A549 (cell line): ENCODE data around the gene ABCF1. TPM values are rescaled to one million over a fixed set of nuclear protein-coding genes. Genes with fewer than 3 reads are reported as not detected.

ENCODE experiments used
- ATAC-seq, 2 experiments: fragments of 200-7000 bp in 1 of 2; fragments of >200 bp in 1 of 2; cut with Nextera tagmentation in 1 of 2; cut with Tn5 transposase in 1 of 2; 3 replicates each; pipeline versions ENCODE4 v1.8.0 to v1.9.1; 2018 to 2020; ENCODE audit warnings: mild to moderate bottlenecking in 1 of 2, moderate library complexity in 1 of 2
- CTCF ChIA-PET: fragments of 300-600 bp; sonication (Branson Sonifier 250); formaldehyde crosslinking; extraction: SDS; loops from one replicate; lab custom pipeline; 2021; ENCODE audit warnings: antibody characterized with exemption, inconsistent platforms; lab: Yijun Ruan, JAX
- POLR2A ChIA-PET: fragments of 350-600 bp; formaldehyde crosslinking; extraction: SDS; loops from one replicate; lab custom pipeline; 2021; ENCODE audit warnings: antibody characterized with exemption, inconsistent platforms; lab: Yijun Ruan, JAX
- DNase-seq, 2 experiments: peaks; one replicate each; pipeline versions ENCODE4 v3.0.0 to v3.0.0-alpha.2; 2011 to 2016; ENCODE audit warnings: low read depth in 1 of 2, low spot score in 1 of 2
- FAIRE-seq: peaks from 2 replicates; lab custom pipeline; 2011; peaks lifted over from hg19 to GRCh38; lab: Jason Lieb, UNC
- H3K27ac ChIP-seq, 2 experiments: fragments of >200 bp; sonication (Bioruptor Twin); formaldehyde crosslinking; 3 replicates each; pipeline ENCODE4 v1.5.1; 2016 to 2017
- H3K4me1 ChIP-seq: fragments of >200 bp; sonication (Bioruptor Twin); formaldehyde crosslinking; 3 replicates; pipeline ENCODE4 v1.6.1; 2016
- H3K4me2 ChIP-seq: fragments of >200 bp; sonication (Bioruptor Twin); formaldehyde crosslinking; 3 replicates; pipeline ENCODE4 v1.6.1; 2016
- H3K4me3 ChIP-seq: fragments of >200 bp; sonication (Bioruptor Twin); formaldehyde crosslinking; 3 replicates; pipeline ENCODE4 v1.5.1; 2016
- H3K9me3 ChIP-seq: fragments of >200 bp; sonication (Bioruptor Twin); formaldehyde crosslinking; 3 replicates; pipeline ENCODE4 v1.6.1; 2016
- BHLHE40 ChIP-seq: IDR thresholded peaks from 2 replicates; pipeline ENCODE4 v1.6.1; 2012; ENCODE audit warnings: low read depth, low read length, inconsistent platforms
- CBX2 ChIP-seq: fragments of 200-600 bp; sonication (generic); IDR thresholded peaks from 2 replicates; pipeline ENCODE4 v1.6.1; 2016; ENCODE audit warnings: low read depth, mild to moderate bottlenecking, borderline replicate concordance
- CBX8 ChIP-seq: fragments of 200-600 bp; sonication (generic); IDR thresholded peaks from 2 replicates; pipeline ENCODE4 v1.6.1; 2016
- CHD2 ChIP-seq: fragments of 150-350 bp; IDR thresholded peaks from 2 replicates; pipeline ENCODE4 v1.6.1; 2014; ENCODE audit warnings: low read length; ENCODE audit not compliant: partially characterized antibody
- ESRRA ChIP-seq: fragments of 150-350 bp; IDR thresholded peaks from 2 replicates; pipeline ENCODE4 v1.6.1; 2014; ENCODE audit warnings: mild to moderate bottlenecking, low read length, borderline replicate concordance
- FOSL2 ChIP-seq, 2 experiments: fragments of 450-650 bp in 1 of 2; fragments of >200 bp in 1 of 2; sonication (Bioruptor Twin) in 1 of 2; formaldehyde crosslinking; IDR thresholded peaks; 2 replicates each; pipeline versions ENCODE4 v1.5.0 to v1.6.1; 2016 to 2020; ENCODE audit warnings: mild to moderate bottlenecking in 1 of 2, moderate library complexity in 1 of 2
- FOXS1 ChIP-seq: fragments of 250-450 bp; sonication (Bioruptor Pico); IDR thresholded peaks from 2 replicates; pipeline ENCODE4 v1.5.0; 2020; ENCODE audit warnings: mild to moderate bottlenecking, moderate library complexity
- JUNB ChIP-seq: fragments of >200 bp; sonication (Bioruptor Twin); formaldehyde crosslinking; IDR thresholded peaks from 2 replicates; pipeline ENCODE4 v1.6.1; 2016
- KDM1A ChIP-seq: fragments of 200-600 bp; sonication (generic); IDR thresholded peaks from 2 replicates; pipeline ENCODE4 v1.6.1; 2016; ENCODE audit warnings: low read depth, mild to moderate bottlenecking
- KDM5A ChIP-seq: fragments of 200-600 bp; sonication (generic); IDR thresholded peaks from 2 replicates; pipeline ENCODE4 v1.6.1; 2016; ENCODE audit warnings: antibody characterized with exemption, mild to moderate bottlenecking
- MAZ ChIP-seq: fragments of 150-350 bp; IDR thresholded peaks from 2 replicates; pipeline ENCODE4 v1.6.1; 2014; ENCODE audit warnings: antibody characterized with exemption, low read depth, low read length, borderline replicate concordance
- MYC ChIP-seq: IDR thresholded peaks from 2 replicates; pipeline ENCODE4 v1.6.1; 2012; ENCODE audit warnings: mild to moderate bottlenecking, inconsistent platforms, low read length, improper control_type of control experiment, borderline replicate concordance
- PHF8 ChIP-seq: fragments of 200-600 bp; sonication (generic); IDR thresholded peaks from 2 replicates; pipeline ENCODE4 v1.6.1; 2016; ENCODE audit warnings: low read depth, mild to moderate bottlenecking, antibody characterized with exemption, moderate library complexity, borderline replicate concordance
- POLR2AphosphoS2 ChIP-seq: conservative IDR thresholded peaks from 2 replicates; pipeline ENCODE4 v1.6.1; 2012; ENCODE audit warnings: low read length, improper control_type of control experiment, inconsistent platforms
- RFX5 ChIP-seq: fragments of 450-650 bp; IDR thresholded peaks from 2 replicates; pipeline ENCODE4 v1.7.1; 2014; ENCODE audit warnings: antibody characterized with exemption, mild to moderate bottlenecking, moderate library complexity
- RNF2 ChIP-seq: fragments of 200-600 bp; sonication (generic); IDR thresholded peaks from 2 replicates; pipeline ENCODE4 v1.6.1; 2016; ENCODE audit warnings: low read depth, mild to moderate bottlenecking, antibody characterized with exemption, moderate library complexity, borderline replicate concordance
- SREBF2 ChIP-seq: fragments of 450-650 bp; IDR thresholded peaks from 2 replicates; pipeline ENCODE4 v1.6.1; 2014; ENCODE audit warnings: mild to moderate bottlenecking, moderate library complexity
- TFCP2L1 ChIP-seq: fragments of 250-450 bp; sonication (Bioruptor Pico); IDR thresholded peaks from 2 replicates; pipeline ENCODE4 v1.5.0; 2021; ENCODE audit warnings: mild to moderate bottlenecking
- TP53 ChIP-seq: fragments of 250-450 bp; sonication (Bioruptor Pico); IDR thresholded peaks from 2 replicates; pipeline ENCODE4 v1.5.0; 2021; ENCODE audit warnings: mild to moderate bottlenecking, moderate library complexity
- ZC3H11A ChIP-seq: fragments of 450-650 bp; IDR thresholded peaks from 2 replicates; pipeline ENCODE4 v1.6.1; 2014; ENCODE audit warnings: antibody characterized with exemption, mild to moderate bottlenecking
- WGBS: methylation state at CpG from one replicate; pipeline ENCODE4 v1.1.6; 2017; ENCODE audit errors: missing lambda C conversion rate; 5-methylcytosine and 5-hydroxymethylcytosine counted together
- polyA plus RNA-seq, 4 experiments: library from polyadenylated mRNA; depleted of rRNA in 3 of 4; stranded (reverse); fragments of >200 nt; fragmentation: RNase III in 1 of 4; extraction: RNeasy Plus Mini Kit Qiagen cat#74134 plus additional on column Dnase treatment in 1 of 4; gene quantifications; 2 replicates in 3 of 4; 3 replicates in 1 of 4; pipeline ENCODE4 v1.2.3, GENCODE V29; 2011 to 2017
- TF ChIP-seq, protein P1 (sequence below): fragments of 450-650 bp; IDR thresholded peaks from 2 replicates; pipeline ENCODE4 v1.6.1; 2014; ENCODE audit warnings: antibody characterized with exemption
- TF ChIP-seq, protein P2 (sequence below): fragments of 200-600 bp; sonication (generic); IDR thresholded peaks from 2 replicates; pipeline ENCODE4 v1.6.1; 2016; ENCODE audit warnings: antibody characterized with exemption, mild to moderate bottlenecking, moderate library complexity

Gene ABCF1
- polyA plus RNA-seq, 2 of the 4 experiments (the other 2 are of a cell fraction): 31.0 to 72.0 TPM

DNA sequence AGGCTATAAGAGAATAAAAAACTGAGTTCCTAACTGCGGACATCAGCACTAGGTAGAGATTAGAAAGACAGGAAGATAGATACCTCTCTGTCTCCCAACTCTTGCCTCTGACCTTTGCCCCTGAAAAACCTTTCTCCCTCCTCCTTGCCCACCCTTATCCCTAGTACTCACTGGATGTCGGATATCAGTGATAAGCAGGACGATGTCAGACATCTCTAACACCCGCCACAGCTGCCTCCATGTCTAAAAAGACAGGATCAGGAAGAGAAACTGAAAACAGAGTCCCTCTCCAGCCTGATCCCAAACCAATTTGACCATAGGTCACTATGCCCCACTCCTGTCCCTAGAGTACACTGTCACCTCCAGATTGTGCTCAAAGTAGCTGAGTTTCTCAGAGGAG is 16.8 kb upstream of the ABCF1 start:
- Histone ChIP-seq H3K9me3 (no peaks in the 10 kb centered on the region), H3K27ac (no peak overlapping the region), H3K4me1 (peaks cover 13% of the 10 kb centered on the region; the same call in 2 of the 3 replicates), H3K4me3 (no peak overlapping the region)
- 90% methylated on average over 4 of the region's 4 CpGs for WGBS
- CTCF ChIA-PET: interaction anchor here (0.8 to 9.4 kb wide), 2 partner anchors 11 to 18 kb away, joined by 3 to 103 read pairs; no protein-coding TSS in a partner anchor
- DNase-seq: no peak
- TF ChIP-seq KDM1A: no peak
- no peak for TF ChIP-seq SREBF2
- TF ChIP-seq TP53: no peak
- TF ChIP-seq RFX5: no peak
- TF ChIP-seq, protein P1, sequence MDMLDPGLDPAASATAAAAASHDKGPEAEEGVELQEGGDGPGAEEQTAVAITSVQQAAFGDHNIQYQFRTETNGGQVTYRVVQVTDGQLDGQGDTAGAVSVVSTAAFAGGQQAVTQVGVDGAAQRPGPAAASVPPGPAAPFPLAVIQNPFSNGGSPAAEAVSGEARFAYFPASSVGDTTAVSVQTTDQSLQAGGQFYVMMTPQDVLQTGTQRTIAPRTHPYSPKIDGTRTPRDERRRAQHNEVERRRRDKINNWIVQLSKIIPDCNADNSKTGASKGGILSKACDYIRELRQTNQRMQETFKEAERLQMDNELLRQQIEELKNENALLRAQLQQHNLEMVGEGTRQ: no peak
- TF ChIP-seq, all 56 proteins: peak for 0
- POLR2A ChIA-PET: no interaction called here
- FAIRE-seq (no peak), ATAC-seq (no peak)
- no peak overlapping the region for H3K4me2 ChIP-seq

DNA sequence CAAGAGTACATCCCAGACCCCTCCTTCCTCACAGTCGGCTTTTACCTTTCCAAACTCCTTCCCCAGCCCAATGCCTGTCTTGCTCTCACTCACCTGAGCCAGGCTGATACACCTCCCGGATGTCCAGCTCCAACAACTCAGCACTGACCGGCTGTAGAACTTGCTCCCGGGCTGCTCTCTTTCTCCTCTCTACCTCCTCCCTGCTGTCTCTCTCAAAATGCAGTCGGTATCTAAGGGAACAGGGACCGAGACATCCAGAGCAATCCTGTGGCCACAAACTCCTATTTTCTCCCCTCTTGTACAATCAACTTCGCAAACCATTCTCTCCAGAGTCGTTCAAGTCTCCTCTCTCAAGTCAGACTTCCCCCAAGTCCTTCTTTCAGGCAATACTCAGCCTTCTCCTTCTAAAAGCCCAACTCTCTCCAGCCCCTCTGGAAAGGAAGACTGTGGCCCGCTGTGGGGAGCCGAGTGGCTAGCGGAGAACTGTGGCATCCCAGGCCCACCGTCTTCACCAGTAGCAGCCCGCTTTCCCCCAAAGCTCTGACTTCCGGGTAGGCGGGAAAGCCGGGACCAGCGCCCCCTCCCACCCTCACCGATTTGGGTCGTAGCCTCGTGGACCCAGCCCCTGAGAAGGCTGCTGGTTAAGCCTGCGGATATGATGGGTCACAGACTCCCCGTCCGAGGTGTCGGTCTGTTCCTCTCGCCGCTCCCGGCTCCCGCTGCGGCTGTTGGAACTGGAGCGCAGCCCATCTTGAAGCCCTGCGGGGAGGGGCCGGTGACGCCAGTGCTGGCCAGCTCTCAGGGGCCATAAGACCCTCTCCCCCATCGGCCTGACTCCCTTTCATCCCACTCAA is 16.1 kb upstream of the ABCF1 start:
- peak overlapping the region; percentile 91 to 94 for H3K27ac ChIP-seq

DNA sequence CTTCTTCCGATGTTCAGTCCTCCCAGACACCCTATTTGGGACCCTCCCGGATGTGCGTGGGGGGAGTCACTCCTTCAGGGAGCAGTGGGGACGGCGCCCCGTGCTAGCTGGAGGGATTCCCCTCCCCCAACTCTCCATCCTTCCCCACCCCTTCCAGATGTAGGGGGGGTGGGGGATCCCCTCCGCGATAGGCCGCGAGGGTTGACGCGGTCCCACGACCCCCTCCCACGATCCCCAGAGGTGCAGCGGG is 15.5 kb upstream of the ABCF1 start:
- H3K4me1 ChIP-seq: peaks cover 13% of the 10 kb centered on the region; the same call in 2 of the 3 replicates
- DNase-seq (no peak), FAIRE-seq (no peak), ATAC-seq (no peak; a peak in 1 of 6 replicates)
- peak; percentile 19 for TF ChIP-seq CHD2
- TF ChIP-seq TFCP2L1 (CRISPR knock-in tag): no peak
- CTCF ChIA-PET: interaction anchor here (9.4 kb wide), 1 partner anchor 13 kb away, joined by 103 read pairs; no protein-coding TSS in a partner anchor
- peak overlapping the region; percentile 91 to 94 for H3K27ac ChIP-seq
- H3K4me3 ChIP-seq: peak overlapping the region; percentile 88
- peak overlapping the region; percentile 93 for H3K4me2 ChIP-seq
- POLR2A ChIA-PET: no interaction called here
- WGBS: 0% methylated on average over 5 of the region's 15 CpGs
- H3K9me3 ChIP-seq: no peaks in the 10 kb centered on the region

More for the DNA sequence above, 16.1 kb upstream of the ABCF1 start:
- FAIRE-seq: no peak
- DNase-seq: no peak
- POLR2A ChIA-PET: no interaction called here
- TF ChIP-seq KDM5A: no peak
- TF ChIP-seq, all 56 proteins: peak for 0
- CTCF ChIA-PET: interaction anchor here (0.8 to 9.4 kb wide), 2 partner anchors 12 to 19 kb away, joined by 3 to 103 read pairs; no protein-coding TSS in a partner anchor
- WGBS: 70% methylated on average over 18 of the region's 34 CpGs
- H3K4me1 ChIP-seq: peaks cover 13% of the 10 kb centered on the region; the same call in 2 of the 3 replicates
- H3K4me2 ChIP-seq: peak overlapping the region; percentile 93
- no peaks in the 10 kb centered on the region for H3K9me3 ChIP-seq
- peak in 1 of 2 experiments; percentile 9; a peak in 3 of 6 replicates for ATAC-seq
- peak overlapping the region; percentile 88 for H3K4me3 ChIP-seq

DNA sequence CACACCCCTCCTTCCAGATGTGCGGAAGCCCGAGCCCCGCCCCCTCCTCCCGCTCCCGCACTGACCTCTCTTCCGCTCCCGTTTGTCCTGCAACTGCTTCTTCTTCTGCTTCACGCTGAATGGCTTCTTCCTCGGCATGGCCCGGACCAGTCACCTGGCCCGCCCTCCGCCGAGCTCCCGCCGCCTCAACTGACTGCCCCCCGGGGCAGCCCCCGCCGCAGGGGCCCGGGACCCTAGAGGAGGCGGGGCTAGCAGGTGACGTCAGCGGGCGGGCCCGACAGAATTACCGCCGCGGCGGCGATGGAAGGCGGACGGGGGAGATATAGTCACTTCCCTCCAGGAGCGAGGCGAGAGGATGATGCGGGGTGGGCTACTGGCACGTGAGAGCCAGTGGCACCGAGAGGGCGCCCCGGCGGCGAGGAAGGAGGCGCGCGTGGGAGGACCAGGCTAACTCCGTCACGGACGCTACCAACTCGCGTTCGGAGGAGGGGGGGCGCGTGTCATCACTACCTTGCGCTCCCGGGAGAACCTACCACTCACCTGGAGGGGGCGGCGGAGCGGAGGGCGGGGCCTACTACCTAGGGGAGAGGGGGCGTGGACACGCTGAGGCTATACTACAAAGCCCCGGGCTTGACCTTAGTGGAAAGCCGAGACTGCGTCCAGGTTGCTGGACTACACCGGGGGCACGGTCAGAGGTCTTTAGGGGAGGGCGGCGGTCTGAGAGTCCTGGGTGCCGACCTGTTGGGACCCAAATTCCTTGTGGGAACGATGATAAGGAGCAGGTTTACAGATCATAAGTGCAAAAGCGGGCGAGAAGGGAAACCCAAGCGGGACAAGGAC is 15.0 kb upstream of the ABCF1 start, which contains the start of gene GNL1:
TSS of gene GNL1 (minus strand) at position 424 of the 840 bp plus-strand sequence. CDS start at position 138, 286 bp downstream.
- WGBS: 0% methylated on average over 20 of the region's 71 CpGs
- peak within 1 kb of the TSS; percentile 88 for H3K4me3 ChIP-seq
- ChIA-PET CTCF (interaction anchor here (9.4 kb wide), 1 partner anchor 13 kb away, joined by 103 read pairs; no protein-coding TSS in a partner anchor), POLR2A (interaction anchor here (0.6 to 1.7 kb wide), 2 partner anchors 15 to 59 kb away, joined by 3 to 15 read pairs; partner anchors contain the start of gene ABCF1)
- peak within 1 kb of the TSS; percentile 91 to 94 for H3K27ac ChIP-seq
- ATAC-seq (peak; percentile 82 to 91), DNase-seq (peak; percentile 80 to 95), FAIRE-seq (no peak)
- H3K4me2 ChIP-seq: peak within 1 kb of the TSS; percentile 93
- H3K9me3 ChIP-seq: no peaks in the 10 kb centered on the region
- H3K4me1 ChIP-seq: peaks cover 13% of the 10 kb centered on the region; the same call in 2 of the 3 replicates
- 0 out of 2 replicates have a peak, but pooled peaks have one; percentile 38 for TF ChIP-seq MYC
- TF ChIP-seq FOSL2 (IDR thresholded peaks at IDR 0.05): no peak
- peak; percentile 41; the same call in 1 of the 2 replicates for TF ChIP-seq FOSL2 (CRISPR knock-in tag; IDR thresholded peaks at IDR 0.05)
- no peak for TF ChIP-seq FOXS1
- TF ChIP-seq RNF2: no peak
- no peak for TF ChIP-seq CBX2
- TF ChIP-seq PHF8: peak; percentile 37
- no peak for TF ChIP-seq MAZ
- no peak for TF ChIP-seq KDM1A
- TF ChIP-seq ESRRA: no peak
- TF ChIP-seq ZC3H11A: no peak
- no peak for TF ChIP-seq POLR2AphosphoS2
- TF ChIP-seq BHLHE40: peak; percentile 82
- no peak for TF ChIP-seq JUNB
- no peak for TF ChIP-seq CBX8
- TF ChIP-seq, protein P2, sequence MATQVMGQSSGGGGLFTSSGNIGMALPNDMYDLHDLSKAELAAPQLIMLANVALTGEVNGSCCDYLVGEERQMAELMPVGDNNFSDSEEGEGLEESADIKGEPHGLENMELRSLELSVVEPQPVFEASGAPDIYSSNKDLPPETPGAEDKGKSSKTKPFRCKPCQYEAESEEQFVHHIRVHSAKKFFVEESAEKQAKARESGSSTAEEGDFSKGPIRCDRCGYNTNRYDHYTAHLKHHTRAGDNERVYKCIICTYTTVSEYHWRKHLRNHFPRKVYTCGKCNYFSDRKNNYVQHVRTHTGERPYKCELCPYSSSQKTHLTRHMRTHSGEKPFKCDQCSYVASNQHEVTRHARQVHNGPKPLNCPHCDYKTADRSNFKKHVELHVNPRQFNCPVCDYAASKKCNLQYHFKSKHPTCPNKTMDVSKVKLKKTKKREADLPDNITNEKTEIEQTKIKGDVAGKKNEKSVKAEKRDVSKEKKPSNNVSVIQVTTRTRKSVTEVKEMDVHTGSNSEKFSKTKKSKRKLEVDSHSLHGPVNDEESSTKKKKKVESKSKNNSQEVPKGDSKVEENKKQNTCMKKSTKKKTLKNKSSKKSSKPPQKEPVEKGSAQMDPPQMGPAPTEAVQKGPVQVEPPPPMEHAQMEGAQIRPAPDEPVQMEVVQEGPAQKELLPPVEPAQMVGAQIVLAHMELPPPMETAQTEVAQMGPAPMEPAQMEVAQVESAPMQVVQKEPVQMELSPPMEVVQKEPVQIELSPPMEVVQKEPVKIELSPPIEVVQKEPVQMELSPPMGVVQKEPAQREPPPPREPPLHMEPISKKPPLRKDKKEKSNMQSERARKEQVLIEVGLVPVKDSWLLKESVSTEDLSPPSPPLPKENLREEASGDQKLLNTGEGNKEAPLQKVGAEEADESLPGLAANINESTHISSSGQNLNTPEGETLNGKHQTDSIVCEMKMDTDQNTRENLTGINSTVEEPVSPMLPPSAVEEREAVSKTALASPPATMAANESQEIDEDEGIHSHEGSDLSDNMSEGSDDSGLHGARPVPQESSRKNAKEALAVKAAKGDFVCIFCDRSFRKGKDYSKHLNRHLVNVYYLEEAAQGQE: no peak
